CD4-positive, alpha-beta T cell (primary cell): Measurements from ENCODE around the gene SPATA16. TPM values are rescaled to one million over a fixed set of nuclear protein-coding genes. Genes with fewer than 3 reads are reported as not detected.

ENCODE experiments used
- ATAC-seq: fragments of 200-7000 bp; cut with Tn5 transposase; one replicate; pipeline ENCODE4 v1.10.0; 2022; ENCODE audit warnings: mild to moderate bottlenecking; ENCODE audit not compliant: poor library complexity
- CTCF ChIA-PET: fragments of 350-600 bp; sonication (Branson Sonifier 250); formaldehyde crosslinking; loops from one replicate; lab custom pipeline; 2021; ENCODE audit warnings: antibody characterized with exemption, inconsistent platforms; lab: Charles Lee
- POLR2A ChIA-PET: fragments of 350-600 bp; sonication (Branson Sonifier 250); formaldehyde crosslinking; loops from one replicate; lab custom pipeline; 2021; ENCODE audit warnings: antibody characterized with exemption, inconsistent platforms; lab: Charles Lee
- DNase-seq, 14 experiments: peaks; one replicate each; pipeline ENCODE4 v3.0.0-alpha.2; 2013 to 2020; ENCODE audit warnings: mixed read lengths in 2 of 14
- H3K27ac ChIP-seq, 2 donors: one replicate each; pipeline versions ENCODE4 v1.5.1 to v1.7.0; 2013; ENCODE audit warnings: low read length in 2 of 2, low read depth in 1 of 2, mild to moderate bottlenecking in 1 of 2
- H3K27me3 ChIP-seq, 2 experiments: 1 replicate in 1 of 2; 2 replicates in 1 of 2; pipeline versions ENCODE4 v1.6.1 to v1.7.0; 2013; ENCODE audit warnings: low read length in 2 of 2, control low read depth in 1 of 2, mild to moderate bottlenecking in 1 of 2, moderate library complexity in 1 of 2; ENCODE audit not compliant: insufficient read depth in 2 of 2, control insufficient read depth in 1 of 2
- H3K36me3 ChIP-seq: one replicate; pipeline ENCODE4 v1.6.1; 2013; ENCODE audit warnings: low read length, control low read depth; ENCODE audit not compliant: insufficient read depth
- H3K4me1 ChIP-seq: one replicate; pipeline ENCODE4 v1.6.1; 2013; ENCODE audit warnings: low read length, control low read depth; ENCODE audit not compliant: insufficient read depth
- H3K4me3 ChIP-seq: one replicate; pipeline ENCODE4 v1.5.1; 2013; ENCODE audit warnings: mild to moderate bottlenecking, low read length, moderate library complexity
- H3K9me3 ChIP-seq, 2 experiments: 1 replicate in 1 of 2; 2 replicates in 1 of 2; pipeline versions ENCODE4 v1.6.1 to v1.7.0; 2013; ENCODE audit warnings: low read length in 2 of 2, mild to moderate bottlenecking in 2 of 2, control low read depth in 1 of 2, moderate library complexity in 1 of 2; ENCODE audit not compliant: control insufficient read depth in 1 of 2, insufficient read depth in 1 of 2
- H3K27ac Mint-ChIP-seq: one replicate; pipeline ENCODE4 v1.8.0; 2020; ENCODE audit warnings: mixed read lengths
- H3K27me3 Mint-ChIP-seq: one replicate; pipeline ENCODE4 v1.8.0; 2021; ENCODE audit warnings: mixed read lengths
- H3K36me3 Mint-ChIP-seq: one replicate; pipeline ENCODE4 v1.8.0; 2021; ENCODE audit warnings: low read depth, mixed read lengths
- H3K4me1 Mint-ChIP-seq: one replicate; pipeline ENCODE4 v1.8.0; 2021; ENCODE audit warnings: low read depth, mixed read lengths
- H3K4me3 Mint-ChIP-seq: one replicate; pipeline ENCODE4 v1.8.0; 2020; ENCODE audit warnings: mild to moderate bottlenecking, mixed read lengths
- H3K9me3 Mint-ChIP-seq: one replicate; pipeline ENCODE4 v1.8.0; 2020; ENCODE audit warnings: mixed read lengths
- CTCF ChIP-seq: fragments of 200-600 bp; IDR thresholded peaks from one replicate; pipeline ENCODE4 v1.8.0; 2022; ENCODE audit warnings: antibody characterized with exemption, mild to moderate bottlenecking
- intact Hi-C, 2 experiments: fragments of 100-400 bp; cut with DNase I in 1 of 2; cut with micrococcal nuclease in 1 of 2; formaldehyde crosslinking; loops; one replicate each; pipeline versions ENCODE4 v1.15.1 to v1.9.0; 2023 to 2025; cut with DNase I, micrococcal nuclease
- total RNA-seq, 174 experiments: library from RNA in 2 of 174; stranded (reverse) in 2 of 174; gene quantifications; one replicate each; pipeline ENCODE4 v1.2.3 and lab custom pipeline; 2021 to 2026

Gene SPATA16
- total RNA-seq, 2 experiments from 2014 or later = not detected

DNA sequence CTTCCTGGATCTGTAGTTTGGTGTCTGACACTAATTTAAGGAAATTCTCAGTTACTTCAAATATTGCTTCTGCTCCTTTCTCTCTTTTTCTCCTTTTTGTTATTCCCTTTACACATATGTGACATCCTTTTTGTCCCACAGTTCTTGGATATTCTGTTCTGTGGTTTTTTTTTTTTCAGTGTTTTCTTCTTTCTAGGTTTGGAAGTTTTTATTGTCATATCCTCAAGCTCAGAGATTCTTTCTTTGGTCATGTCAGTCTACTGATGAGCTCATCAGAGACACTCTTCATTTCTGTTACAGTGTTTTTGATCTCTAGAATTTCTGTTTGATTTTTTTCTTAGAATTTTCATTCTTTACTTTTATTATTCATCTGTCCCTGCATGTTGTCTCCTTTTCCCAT, 140.5 kb downstream of the SPATA16 start:
- no peak for TF ChIP-seq CTCF
- Mint-ChIP-seq H3K36me3 (no peaks in the 10 kb centered on the region), H3K4me3 (no peak overlapping the region), H3K27ac (no peak overlapping the region), H3K4me1 (no peaks in the 10 kb centered on the region), H3K9me3 (peaks cover 3% of the 10 kb centered on the region), H3K27me3 (no peaks in the 10 kb centered on the region)
- intact Hi-C loops = no loop called here
- no peak for ATAC-seq
- ChIA-PET CTCF (no interaction called here), POLR2A (no interaction called here)
- H3K27ac ChIP-seq = no peak overlapping the region
- H3K36me3 ChIP-seq = no peaks in the 10 kb centered on the region
- H3K9me3 ChIP-seq = no peaks in the 10 kb centered on the region
- no peaks in the 10 kb centered on the region for H3K4me1 ChIP-seq
- no peak overlapping the region for H3K4me3 ChIP-seq
- no peaks in the 10 kb centered on the region for H3K27me3 ChIP-seq
- DNase-seq = no peak

DNA sequence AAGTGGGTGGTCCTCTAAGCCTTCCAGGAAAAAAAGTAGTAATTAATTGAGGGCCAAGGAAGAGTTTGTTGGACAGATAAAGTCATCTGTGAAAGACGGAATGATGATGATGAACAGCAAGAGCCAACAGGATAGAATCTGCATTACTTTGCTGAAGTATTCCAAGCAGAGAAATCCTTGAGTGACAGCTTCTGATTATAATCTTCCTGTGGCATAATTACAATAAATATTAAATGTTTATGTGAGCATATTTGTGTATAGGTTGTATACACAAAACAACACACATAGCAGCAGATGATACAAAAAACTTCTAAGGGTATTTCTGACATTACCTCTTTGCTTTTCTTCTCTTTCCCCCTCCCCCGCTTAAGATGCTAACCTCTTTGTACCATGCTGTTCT, 147.6 kb downstream of the SPATA16 start:
- H3K27ac Mint-ChIP-seq = no peak overlapping the region
- H3K4me1 ChIP-seq = no peaks in the 10 kb centered on the region
- H3K27ac ChIP-seq = no peak overlapping the region
- intact Hi-C loops = no loop called here
- no peaks in the 10 kb centered on the region for H3K36me3 ChIP-seq
- H3K4me3 Mint-ChIP-seq = no peak overlapping the region
- ChIA-PET CTCF (no interaction called here), POLR2A (no interaction called here)
- no peak for TF ChIP-seq CTCF
- H3K4me1 Mint-ChIP-seq = no peaks in the 10 kb centered on the region
- H3K27me3 ChIP-seq = no peaks in the 10 kb centered on the region
- no peaks in the 10 kb centered on the region for H3K36me3 Mint-ChIP-seq
- no peaks in the 10 kb centered on the region for H3K27me3 Mint-ChIP-seq
- DNase-seq (no peak), ATAC-seq (no peak)
- H3K4me3 ChIP-seq = no peak overlapping the region
- H3K9me3 ChIP-seq = no peaks in the 10 kb centered on the region
- peaks cover 3% of the 10 kb centered on the region for H3K9me3 Mint-ChIP-seq

DNA sequence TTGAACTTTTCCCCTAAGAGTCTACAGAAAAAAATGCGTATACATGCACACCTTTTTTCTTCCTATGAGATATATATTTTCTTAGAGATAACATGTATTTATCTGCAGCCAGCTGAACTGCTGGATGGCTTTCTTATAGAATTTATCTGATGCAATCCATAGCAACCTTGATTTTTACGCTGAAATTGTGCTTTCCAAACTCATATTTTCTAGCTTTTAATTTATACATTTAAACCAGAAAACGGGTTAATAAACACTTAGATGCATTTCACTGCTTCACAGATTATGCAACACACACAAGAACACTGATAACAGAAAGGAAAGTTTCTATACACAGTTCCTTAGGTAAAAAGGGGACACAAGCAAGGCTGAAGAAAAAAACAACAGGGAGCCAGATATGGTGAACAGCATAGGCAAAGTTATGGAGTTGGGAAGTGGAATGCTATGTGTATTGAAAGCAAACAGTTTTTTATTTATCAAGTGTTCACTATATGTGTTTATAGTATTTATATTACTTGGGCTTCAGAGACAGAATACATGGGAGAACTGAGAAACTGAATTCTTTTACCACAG, 149.5 kb downstream of the SPATA16 start:
- ChIA-PET CTCF (interaction anchor here (0.6 kb wide), 1 partner anchor 24 kb away, joined by 3 read pairs; no protein-coding TSS in a partner anchor), POLR2A (no interaction called here)
- H3K27me3 Mint-ChIP-seq = peaks cover 2% of the 10 kb centered on the region
- Histone ChIP-seq H3K4me1 (no peaks in the 10 kb centered on the region), H3K36me3 (no peaks in the 10 kb centered on the region), H3K9me3 (no peaks in the 10 kb centered on the region), H3K4me3 (no peak overlapping the region), H3K27me3 (no peaks in the 10 kb centered on the region), H3K27ac (no peak overlapping the region)
- H3K27ac Mint-ChIP-seq = no peak overlapping the region
- no peak overlapping the region for H3K4me3 Mint-ChIP-seq
- H3K36me3 Mint-ChIP-seq = no peaks in the 10 kb centered on the region
- peaks cover 3% of the 10 kb centered on the region for H3K9me3 Mint-ChIP-seq
- no peak for DNase-seq
- TF ChIP-seq CTCF = no peak
- intact Hi-C loops = no loop called here
- no peak for ATAC-seq
- H3K4me1 Mint-ChIP-seq = no peaks in the 10 kb centered on the region
